H9 (cell line): Measurements from ENCODE around the gene TNS2. TPM values are rescaled to one million over a fixed set of nuclear protein-coding genes. Genes with fewer than 3 reads are reported as not detected.

Experiments used
- DNase-seq: peaks from one replicate; pipeline ENCODE4 v3.0.0-alpha.2; 2017
- H2AFZ ChIP-seq: one replicate; pipeline ENCODE4 v1.6.1; 2013; ENCODE audit warnings: mild to moderate bottlenecking, low read length, control low read depth, moderate library complexity
- H2AK5ac ChIP-seq: 2 replicates; pipeline ENCODE4 v1.6.1; 2013; ENCODE audit warnings: low read length, control low read depth, mixed read lengths; ENCODE audit not compliant: insufficient read length
- H2BK120ac ChIP-seq: one replicate; pipeline ENCODE4 v1.6.1; 2013; ENCODE audit warnings: low read depth, mild to moderate bottlenecking, low read length, control low read depth, inconsistent platforms; ENCODE audit not compliant: poor library complexity, severe bottlenecking
- H2BK12ac ChIP-seq: 2 replicates; pipeline ENCODE4 v1.6.1; 2013; ENCODE audit warnings: low read length, control low read depth, mixed read lengths, low read depth; ENCODE audit not compliant: insufficient read length
- H2BK15ac ChIP-seq: 2 replicates; pipeline ENCODE4 v1.6.1; 2013; ENCODE audit warnings: low read depth, low read length, control low read depth
- H2BK20ac ChIP-seq: one replicate; pipeline ENCODE4 v1.6.1; 2013; ENCODE audit warnings: low read depth, mild to moderate bottlenecking, low read length, control low read depth, inconsistent platforms; ENCODE audit not compliant: poor library complexity, severe bottlenecking
- H2BK5ac ChIP-seq: 2 replicates; pipeline ENCODE4 v1.6.1; 2013; ENCODE audit warnings: low read length, control low read depth, mixed read lengths; ENCODE audit not compliant: insufficient read length
- H3K14ac ChIP-seq: 2 replicates; pipeline ENCODE4 v1.6.1; 2013; ENCODE audit warnings: low read length, control low read depth; ENCODE audit not compliant: insufficient read depth
- H3K18ac ChIP-seq: 2 replicates; pipeline ENCODE4 v1.6.1; 2013; ENCODE audit warnings: low read depth, mild to moderate bottlenecking, mixed read lengths, low read length, control low read depth; ENCODE audit not compliant: insufficient read length
- H3K23ac ChIP-seq: 2 replicates; pipeline ENCODE4 v1.6.1; 2013; ENCODE audit warnings: low read length, control low read depth, mixed read lengths, low read depth; ENCODE audit not compliant: insufficient read length
- H3K23me2 ChIP-seq: 2 replicates; pipeline ENCODE4 v1.6.1; 2013; ENCODE audit warnings: low read depth, mild to moderate bottlenecking, mixed read lengths, low read length, control low read depth; ENCODE audit not compliant: insufficient read length, poor library complexity, severe bottlenecking
- H3K27ac ChIP-seq: 2 replicates; pipeline ENCODE4 v1.5.1; 2013; ENCODE audit warnings: low read length, control low read depth, mixed read lengths, low read depth; ENCODE audit not compliant: insufficient read length
- H3K27me3 ChIP-seq: 2 replicates; pipeline ENCODE4 v1.6.1; 2013; ENCODE audit warnings: low read length, control low read depth, inconsistent platforms; ENCODE audit not compliant: insufficient read depth
- H3K4ac ChIP-seq: 2 replicates; pipeline ENCODE4 v1.6.1; 2013; ENCODE audit warnings: low read depth, mild to moderate bottlenecking, control low read depth, inconsistent platforms, low read length, moderate library complexity
- H3K4me1 ChIP-seq: 2 replicates; pipeline ENCODE4 v1.6.1; 2013; ENCODE audit warnings: low read length, control low read depth, inconsistent platforms; ENCODE audit not compliant: insufficient read depth
- H3K4me2 ChIP-seq: 2 replicates; pipeline ENCODE4 v1.6.1; 2013; ENCODE audit warnings: low read length, control low read depth, mixed read lengths; ENCODE audit not compliant: insufficient read length, insufficient read depth
- H3K56ac ChIP-seq: 2 replicates; pipeline ENCODE4 v1.6.1; 2013; ENCODE audit warnings: low read depth, mild to moderate bottlenecking, mixed read lengths, low read length, control low read depth; ENCODE audit not compliant: insufficient read length
- H3K79me1 ChIP-seq: 2 replicates; pipeline ENCODE4 v1.6.1; 2013; ENCODE audit warnings: low read depth, mild to moderate bottlenecking, moderate library complexity, low read length, control low read depth, inconsistent platforms; ENCODE audit not compliant: insufficient read depth, poor library complexity, severe bottlenecking
- H3K79me2 ChIP-seq: 2 replicates; pipeline ENCODE4 v1.6.1; 2013; ENCODE audit warnings: low read length, control low read depth, inconsistent platforms; ENCODE audit not compliant: insufficient read depth
- H3K9ac ChIP-seq: 2 replicates; pipeline ENCODE4 v1.6.1; 2013; ENCODE audit warnings: low read length, control low read depth, mixed read lengths; ENCODE audit not compliant: insufficient read length; ENCODE audit errors: extremely low read depth
- H3K9me3 ChIP-seq: one replicate; pipeline ENCODE4 v1.6.1; 2013; ENCODE audit warnings: low read depth, low read length, inconsistent platforms; ENCODE audit not compliant: control insufficient read depth
- H3T11ph ChIP-seq: one replicate; pipeline ENCODE4 v1.6.1; 2013; ENCODE audit warnings: mild to moderate bottlenecking, low read length, control low read depth, inconsistent platforms
- H4K20me1 ChIP-seq: one replicate; pipeline ENCODE4 v1.6.1; 2013; ENCODE audit not compliant: control insufficient read depth, insufficient read length, insufficient read depth
- H4K5ac ChIP-seq: 2 replicates; pipeline ENCODE4 v1.6.1; 2013; ENCODE audit warnings: low read depth, mild to moderate bottlenecking, mixed read lengths, low read length, control low read depth; ENCODE audit not compliant: insufficient read length
- H4K8ac ChIP-seq: replicated peaks from 2 replicates; pipeline ENCODE4 v1.6.1; 2013; ENCODE audit warnings: low read length, control low read depth, mixed read lengths, low read depth; ENCODE audit not compliant: insufficient read length
- H4K91ac ChIP-seq: 2 replicates; pipeline ENCODE4 v1.6.1; 2013; ENCODE audit warnings: low read depth, mild to moderate bottlenecking, moderate library complexity, mixed read lengths, low read length, control low read depth; ENCODE audit not compliant: insufficient read length
- H3K27ac Mint-ChIP-seq, 3 experiments: 2 replicates in 2 of 3; 3 replicates in 1 of 3; pipeline ENCODE4 v1.8.0; 2020 to 2021; ENCODE audit warnings: mixed read lengths in 3 of 3, mild to moderate bottlenecking in 1 of 3, moderate library complexity in 1 of 3
- H3K27me3 Mint-ChIP-seq: 2 replicates; pipeline ENCODE4 v1.8.0; 2021; ENCODE audit warnings: low read depth, mild to moderate bottlenecking, moderate library complexity, mixed read lengths
- H3K36me3 Mint-ChIP-seq, 3 experiments: 2 replicates in 2 of 3; 3 replicates in 1 of 3; pipeline ENCODE4 v1.8.0; 2020 to 2021; ENCODE audit warnings: low read depth in 3 of 3, mixed read lengths in 3 of 3; ENCODE audit not compliant: insufficient read depth in 1 of 3
- H3K4me1 Mint-ChIP-seq, 2 experiments: 2 replicates each; pipeline ENCODE4 v1.8.0; 2020; ENCODE audit warnings: mixed read lengths in 2 of 2
- H3K4me3 Mint-ChIP-seq, 2 experiments: 2 replicates in 1 of 2; 3 replicates in 1 of 2; pipeline ENCODE4 v1.8.0; 2020 to 2021; ENCODE audit warnings: mild to moderate bottlenecking in 2 of 2, mixed read lengths in 2 of 2, moderate library complexity in 1 of 2
- H3K9me3 Mint-ChIP-seq, 2 experiments: 2 replicates in 1 of 2; 3 replicates in 1 of 2; pipeline ENCODE4 v1.8.0; 2020; ENCODE audit warnings: mild to moderate bottlenecking in 2 of 2, mixed read lengths in 2 of 2, moderate library complexity in 1 of 2
- WGBS: extraction: QIAGEN DNeasy Blood & Tissue Kit; methylation state at CpG from one replicate; pipeline ENCODE4 v1.1.7; 2013; ENCODE audit warnings: missing lambda C conversion rate, low lambda C conversion rate, mixed read lengths; ENCODE audit not compliant: insufficient read length; ENCODE audit errors: extremely low coverage; 5-methylcytosine and 5-hydroxymethylcytosine counted together
- total RNA-seq: library from RNA; stranded (reverse); gene quantifications from 2 replicates; pipeline ENCODE4 v1.2.1, GENCODE V29; 2021
- TF ChIP-seq, protein P1 (sequence below): fragments of 200-600 bp; sonication (generic); conservative IDR thresholded peaks from 3 replicates; pipeline ENCODE4 v1.8.0; 2021; ENCODE audit warnings: antibody characterized with exemption, mild to moderate bottlenecking

The TNS2 gene
- total RNA-seq, 1 experiment from 2014 or later, result 4.5 TPM

DNA sequence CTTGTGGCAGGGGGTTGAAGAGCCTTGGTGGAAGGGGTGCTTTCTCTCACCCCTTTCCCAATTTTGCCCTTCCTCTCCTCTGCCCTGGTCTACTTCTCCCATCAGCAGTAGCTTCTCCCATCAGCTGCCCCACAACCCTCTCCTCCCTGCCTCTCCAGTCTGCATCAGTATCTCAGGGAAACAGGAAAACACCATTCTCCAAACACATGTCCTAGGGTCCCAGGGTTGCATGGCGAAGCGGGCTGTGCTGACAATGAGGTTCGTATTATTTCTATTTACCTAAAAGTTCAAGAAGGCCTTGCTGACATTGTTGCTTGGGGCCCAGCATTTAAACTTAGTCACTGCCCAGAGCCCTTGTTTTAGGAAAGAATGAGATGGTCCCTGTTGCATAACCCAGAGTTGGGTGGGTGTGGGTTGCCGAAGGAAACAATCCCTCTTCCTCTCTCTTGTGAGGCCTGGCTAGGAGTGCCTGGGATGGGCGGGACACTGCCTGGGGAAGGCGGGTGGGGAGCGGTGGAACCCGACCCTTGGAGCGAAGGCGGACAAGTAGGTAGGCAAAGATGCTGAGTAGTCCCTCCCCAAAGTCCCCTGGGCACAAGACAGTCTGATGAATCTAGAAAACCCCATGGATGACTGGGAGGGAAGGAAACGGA is 46.4 kb downstream of the TNS2 start:
- Mint-ChIP-seq H3K4me3 (peak overlapping the region; percentile 68 to 91), H3K36me3 (no peaks in the 10 kb centered on the region; a peak in 1 of 7 replicates), H3K4me1 (peaks cover 30 to 42% of the 10 kb centered on the region in 2 experiments), H3K27ac (no peak overlapping the region), H3K9me3 (peaks cover 0 to 3% of the 10 kb centered on the region in 2 experiments; a peak in 1 of 5 replicates), H3K27me3 (peaks cover 77% of the 10 kb centered on the region)
- no peak overlapping the region for H3K23ac ChIP-seq
- peaks cover 6% of the 10 kb centered on the region; the same call in 1 of the 2 replicates for H3K4me1 ChIP-seq
- H2BK120ac ChIP-seq, result no peak overlapping the region
- no peaks in the 10 kb centered on the region; the same call in 1 of the 2 replicates for H3K27me3 ChIP-seq
- H3K18ac ChIP-seq, result no peak overlapping the region
- H2BK15ac ChIP-seq, result no peak overlapping the region
- no peak overlapping the region for H3K56ac ChIP-seq
- H2BK20ac ChIP-seq, result no peak overlapping the region
- no peak overlapping the region for H2AK5ac ChIP-seq
- H3K4me2 ChIP-seq, result peak overlapping the region; percentile 98
- no peaks in the 10 kb centered on the region for H3K79me1 ChIP-seq
- no peak overlapping the region for H2BK12ac ChIP-seq
- H2AFZ ChIP-seq, result no peak overlapping the region
- no peak overlapping the region for H4K8ac ChIP-seq
- no peak overlapping the region for H3K14ac ChIP-seq
- no peaks in the 10 kb centered on the region for H3K9me3 ChIP-seq
- WGBS, result no CpG with 5 or more reads among the region's 11 CpGs
- no peak overlapping the region for H4K5ac ChIP-seq
- TF ChIP-seq, protein P1, sequence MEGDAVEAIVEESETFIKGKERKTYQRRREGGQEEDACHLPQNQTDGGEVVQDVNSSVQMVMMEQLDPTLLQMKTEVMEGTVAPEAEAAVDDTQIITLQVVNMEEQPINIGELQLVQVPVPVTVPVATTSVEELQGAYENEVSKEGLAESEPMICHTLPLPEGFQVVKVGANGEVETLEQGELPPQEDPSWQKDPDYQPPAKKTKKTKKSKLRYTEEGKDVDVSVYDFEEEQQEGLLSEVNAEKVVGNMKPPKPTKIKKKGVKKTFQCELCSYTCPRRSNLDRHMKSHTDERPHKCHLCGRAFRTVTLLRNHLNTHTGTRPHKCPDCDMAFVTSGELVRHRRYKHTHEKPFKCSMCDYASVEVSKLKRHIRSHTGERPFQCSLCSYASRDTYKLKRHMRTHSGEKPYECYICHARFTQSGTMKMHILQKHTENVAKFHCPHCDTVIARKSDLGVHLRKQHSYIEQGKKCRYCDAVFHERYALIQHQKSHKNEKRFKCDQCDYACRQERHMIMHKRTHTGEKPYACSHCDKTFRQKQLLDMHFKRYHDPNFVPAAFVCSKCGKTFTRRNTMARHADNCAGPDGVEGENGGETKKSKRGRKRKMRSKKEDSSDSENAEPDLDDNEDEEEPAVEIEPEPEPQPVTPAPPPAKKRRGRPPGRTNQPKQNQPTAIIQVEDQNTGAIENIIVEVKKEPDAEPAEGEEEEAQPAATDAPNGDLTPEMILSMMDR, result no peak
- H3K23me2 ChIP-seq, result peaks cover 24% of the 10 kb centered on the region
- H3T11ph ChIP-seq, result no peak overlapping the region
- no peak overlapping the region for H3K4ac ChIP-seq
- H2BK5ac ChIP-seq, result no peak overlapping the region
- no peak overlapping the region for H4K91ac ChIP-seq
- H3K79me2 ChIP-seq, result no peaks in the 10 kb centered on the region
- peak; percentile 69 for DNase-seq
- H4K20me1 ChIP-seq, result no peaks in the 10 kb centered on the region
- H3K9ac ChIP-seq, result no peak overlapping the region
- H3K27ac ChIP-seq, result no peak overlapping the region
